GM18870 (cell line): ENCODE measurements around the gene MAPK7.

ENCODE experiments used
- ATAC-seq: cut with Tn5 transposase; IDR thresholded peaks from one replicate; pipeline ENCODE4 v1.9.1; 2021; ENCODE audit warnings: moderate library complexity; ENCODE audit not compliant: unreplicated experiment

MAPK7 gene

GRCh38 chr17:19392303-19392702, 14.0 kb downstream of the MAPK7 start:
- no peak for ATAC-seq

- ATAC-seq, result no peak
Measured at GRCh38 chr17:19397556-19398041, 19.3 kb downstream of the MAPK7 start.

DNA sequence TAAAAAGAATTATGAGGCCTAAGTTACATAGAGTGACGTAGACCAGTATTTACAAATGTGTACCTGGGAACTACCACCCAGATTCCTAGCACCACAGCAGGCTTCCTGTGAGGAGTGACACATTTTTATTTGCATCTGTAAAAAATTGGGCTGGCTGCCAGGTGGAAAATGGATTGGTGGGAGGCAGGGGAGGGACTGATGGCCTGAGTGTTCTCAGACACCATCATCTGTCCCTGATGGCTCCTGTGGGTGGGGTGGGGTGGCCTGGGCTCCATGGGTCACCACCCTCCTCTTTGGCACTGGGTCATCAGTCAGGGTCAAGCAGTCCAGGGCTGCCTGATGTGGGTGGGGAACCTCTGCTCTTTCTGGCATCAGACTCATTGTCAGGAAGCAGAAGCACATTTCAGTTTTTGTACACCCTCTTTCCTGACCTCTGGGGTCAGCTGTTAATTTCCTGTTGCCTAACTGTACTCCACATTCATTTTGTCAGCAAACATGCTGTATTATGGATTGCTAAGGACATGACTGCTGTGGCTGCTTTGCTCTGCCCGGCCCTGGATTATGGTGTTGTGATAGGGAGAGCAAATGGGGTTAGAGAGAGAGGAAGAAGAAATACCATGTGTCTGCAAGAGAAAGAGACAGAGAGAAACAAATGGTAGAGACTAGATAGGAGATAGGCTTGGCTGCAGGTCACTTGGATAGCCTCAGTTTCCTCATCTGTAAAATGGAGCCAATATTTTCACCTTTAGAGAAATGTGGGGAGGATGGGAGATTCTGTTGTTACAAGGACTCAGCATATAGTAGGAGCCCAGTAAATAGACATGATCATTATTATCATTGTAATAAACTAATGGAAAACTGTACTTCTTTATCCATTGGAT, 20.2 kb downstream of the MAPK7 start:
- no peak for ATAC-seq

DNA sequence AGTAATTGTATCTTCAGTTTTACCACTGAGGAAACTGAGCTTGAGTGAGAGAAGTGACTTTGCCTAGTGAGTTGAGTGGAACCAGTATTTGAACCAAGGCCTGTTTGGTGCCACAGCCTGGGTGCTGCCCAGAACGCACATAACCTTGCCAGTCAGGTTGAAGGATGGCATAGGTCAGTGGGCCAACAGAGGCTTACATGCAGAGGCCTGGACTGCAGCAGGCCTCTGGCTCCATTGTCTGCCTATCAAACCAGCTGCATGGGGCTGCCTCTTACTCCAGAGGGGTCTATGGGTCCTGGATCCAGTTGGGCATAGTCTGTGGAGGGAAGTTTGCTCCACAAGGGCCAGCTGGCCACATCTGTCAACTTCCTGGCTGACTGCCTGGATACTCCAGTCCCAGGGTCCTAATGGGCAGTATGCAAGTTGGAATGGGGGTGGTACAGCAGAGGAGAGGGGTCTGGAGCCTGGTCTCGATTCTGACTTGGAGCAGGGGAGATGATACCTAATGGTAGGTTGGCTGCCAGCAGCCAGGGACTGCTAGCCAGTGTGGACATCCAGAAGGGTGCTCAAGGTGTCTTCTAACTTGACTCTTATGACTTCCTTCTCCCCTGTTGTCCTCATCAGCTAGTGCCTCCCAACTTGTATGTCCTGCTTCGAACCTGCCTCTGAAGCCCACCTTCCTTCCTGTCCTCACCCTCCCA, 21.6 kb downstream of the MAPK7 start:
- ATAC-seq, result no peak

DNA sequence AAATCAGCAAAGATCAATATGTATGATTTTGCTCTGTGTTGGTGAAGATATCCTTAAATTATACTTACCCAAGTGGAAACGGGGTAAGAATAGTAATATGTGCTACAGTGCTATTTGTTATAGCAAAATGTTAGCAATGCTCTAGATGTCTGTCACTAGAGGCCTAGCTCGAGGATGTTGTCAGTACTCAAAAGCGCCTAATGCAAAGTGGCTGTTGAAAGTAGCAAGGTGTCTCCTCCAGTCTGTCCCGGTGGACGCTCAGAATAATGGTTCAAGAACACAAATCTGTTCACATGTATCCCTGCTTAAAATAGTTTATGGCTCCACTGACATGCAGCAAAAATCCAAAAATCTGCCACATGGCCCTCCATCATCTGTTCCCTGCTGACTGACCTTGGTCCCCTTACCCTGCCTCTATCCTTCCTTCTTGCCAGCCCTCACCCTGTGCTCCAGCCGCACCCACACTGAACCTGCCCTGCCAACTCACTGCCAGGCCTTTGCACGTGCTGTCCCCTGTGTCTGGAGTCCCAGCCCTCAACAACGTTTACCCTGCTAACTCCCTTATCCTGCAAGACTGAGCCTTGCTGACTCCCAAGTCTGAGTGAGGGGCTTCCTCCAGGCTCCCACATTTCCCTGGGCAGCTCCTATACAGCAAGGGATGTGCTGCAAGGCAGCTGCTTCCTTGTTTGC, 23.2 kb downstream of the MAPK7 start:
- no peak for ATAC-seq

GRCh38 chr17:19402171-19402570, 23.9 kb downstream of the MAPK7 start:
- ATAC-seq, result no peak

DNA sequence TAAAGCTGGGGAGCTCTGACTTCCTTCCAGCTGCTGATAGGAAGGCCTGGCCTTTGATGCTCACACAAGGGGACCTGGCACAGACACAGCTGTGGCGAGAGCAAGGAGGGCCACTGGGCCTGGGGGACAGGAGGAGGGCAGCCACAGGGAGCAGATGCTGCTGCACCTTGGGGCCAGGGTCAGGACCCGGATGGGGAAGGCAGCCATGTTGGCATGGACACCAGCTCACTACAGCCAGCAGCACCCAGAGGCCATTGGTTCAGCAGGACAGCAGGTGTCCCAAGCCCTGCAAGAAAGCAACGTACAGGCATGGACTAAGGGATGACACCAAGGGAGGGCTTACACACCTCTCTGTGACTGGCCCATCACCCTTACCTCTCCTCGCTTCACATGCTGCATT, 24.7 kb downstream of the MAPK7 start:
- no peak for ATAC-seq

DNA sequence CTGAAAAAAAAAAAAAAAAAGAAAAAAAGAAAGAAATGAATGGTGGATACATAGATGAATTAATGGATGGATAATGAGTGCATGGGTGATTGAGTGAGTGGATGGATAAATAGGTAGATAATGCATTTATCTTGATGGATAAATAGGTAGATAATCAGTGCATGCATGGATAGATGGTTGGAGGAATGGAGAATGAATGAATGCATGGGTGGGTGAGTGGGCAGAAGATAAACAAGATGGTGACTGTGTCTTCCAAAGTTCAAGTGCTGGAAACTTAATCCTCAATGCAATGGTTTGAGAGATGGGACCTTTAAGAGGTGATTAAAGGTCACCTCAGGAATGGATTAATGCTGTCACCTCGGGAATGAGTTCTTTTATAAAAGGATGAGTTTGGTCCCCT, 26.0 kb downstream of the MAPK7 start:
- ATAC-seq, result no peak

- ATAC-seq, result no peak
Measured at GRCh38 chr17:19405114-19405513, 26.8 kb downstream of the MAPK7 start.

GRCh38 chr17:19407601-19408345, 29.5 kb downstream of the MAPK7 start:
- ATAC-seq, result no peak

GRCh38 chr17:19408346-19408710, 30.0 kb downstream of the MAPK7 start:
- ATAC-seq, result no peak

DNA sequence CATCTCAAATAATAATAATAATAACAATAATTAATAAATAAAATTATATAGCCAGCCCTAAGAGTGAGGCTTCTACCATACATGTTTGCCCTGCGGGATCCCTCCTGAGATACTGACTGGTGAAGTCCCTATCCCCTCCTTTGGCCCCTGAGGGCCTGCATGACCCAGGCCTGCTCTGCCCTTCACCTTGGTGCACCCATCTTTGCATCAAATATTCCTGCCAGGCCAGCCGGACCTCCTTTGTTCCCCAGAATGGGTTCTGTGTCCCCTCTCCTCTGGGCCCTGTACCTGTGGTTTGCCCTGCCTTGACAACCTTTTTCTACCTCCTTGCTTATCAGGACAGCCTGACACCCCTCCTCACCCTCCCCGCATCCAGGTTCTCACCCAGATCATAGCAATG, 30.8 kb downstream of the MAPK7 start:
- ATAC-seq, result no peak

- no peak for ATAC-seq
Measured at GRCh38 chr17:19409509-19409908, 31.2 kb downstream of the MAPK7 start.

GRCh38 chr17:19410091-19410490, 31.8 kb downstream of the MAPK7 start:
- no peak for ATAC-seq

GRCh38 chr17:19410875-19411620, 32.8 kb downstream of the MAPK7 start, which contains the start of gene RNF112:
Gene RNF112, plus strand, starts transcription at chr17:19411232. Its CDS starts 177 bp downstream, at chr17:19411409.
- ATAC-seq, result no peak

DNA sequence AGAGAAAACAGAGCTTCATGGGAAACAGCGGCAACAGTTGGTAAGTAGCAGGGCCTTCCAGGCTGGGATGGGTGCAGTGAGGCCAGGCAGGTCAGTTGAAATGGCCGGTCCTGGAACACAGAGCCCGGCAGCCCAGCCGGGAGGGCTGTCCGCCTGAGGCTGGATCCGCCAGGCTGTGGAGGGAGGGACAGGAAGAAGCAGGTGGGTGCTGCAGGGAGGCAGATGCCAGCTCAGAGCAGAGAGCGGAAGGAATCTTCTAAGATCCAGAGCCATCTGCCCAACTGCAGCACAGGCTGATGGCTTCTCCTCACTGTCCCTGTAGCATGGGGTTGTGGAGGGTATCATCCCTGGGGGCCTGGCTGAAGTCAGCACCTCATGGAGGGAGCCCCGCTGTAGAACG, 33.3 kb downstream of the MAPK7 start:
- no peak for ATAC-seq

GRCh38 chr17:19412510-19412909, 34.2 kb downstream of the MAPK7 start:
- no peak for ATAC-seq

GRCh38 chr17:19412984-19413383, 34.7 kb downstream of the MAPK7 start:
- ATAC-seq, result no peak

GRCh38 chr17:19413761-19414160, 35.5 kb downstream of the MAPK7 start:
- ATAC-seq, result no peak
